NCI-H2227 (cell line): ENCODE data around the gene C12orf56.
"Not testable (repeated sequence)": the region's sequence is repeated elsewhere in the genome, so short reads cannot be mapped to it uniquely, and the experiment has no call there.

Experiments
- DNase-seq: peaks from one replicate; lab custom pipeline; 2025; ENCODE audit not compliant: unreplicated experiment; lab: John Stamatoyannopoulos, UW

Gene C12orf56

DNA sequence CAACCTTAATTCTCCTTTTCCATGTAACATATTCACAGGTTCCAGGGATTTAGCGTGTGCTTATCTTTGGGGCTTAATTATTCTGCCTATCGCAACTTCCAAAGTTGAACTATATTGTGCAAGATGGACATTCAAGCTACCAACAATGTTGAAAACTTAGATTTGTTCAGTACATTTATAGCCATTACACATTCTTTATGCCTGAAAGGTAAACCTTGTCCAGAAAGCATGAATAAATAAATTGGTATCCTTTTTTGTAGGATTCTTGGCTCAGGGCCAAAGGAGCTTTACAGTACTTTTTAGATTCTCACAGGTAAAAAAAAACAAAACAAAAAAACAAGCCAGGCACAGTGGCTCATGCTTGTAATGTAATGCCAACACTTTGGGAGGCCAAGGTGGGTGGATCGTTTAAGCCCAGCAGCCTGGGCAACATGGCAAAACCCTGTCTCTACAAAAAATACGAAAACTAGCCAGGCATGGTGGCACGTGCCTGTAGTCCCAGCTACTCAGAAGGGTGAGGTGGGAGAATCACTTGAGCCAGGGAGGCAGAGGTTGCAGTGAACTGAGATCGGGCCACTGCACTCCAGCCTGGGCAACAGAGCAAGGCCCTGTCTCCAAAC lies 3.3 kb downstream of the C12orf56 start:
- no peak for DNase-seq

DNA sequence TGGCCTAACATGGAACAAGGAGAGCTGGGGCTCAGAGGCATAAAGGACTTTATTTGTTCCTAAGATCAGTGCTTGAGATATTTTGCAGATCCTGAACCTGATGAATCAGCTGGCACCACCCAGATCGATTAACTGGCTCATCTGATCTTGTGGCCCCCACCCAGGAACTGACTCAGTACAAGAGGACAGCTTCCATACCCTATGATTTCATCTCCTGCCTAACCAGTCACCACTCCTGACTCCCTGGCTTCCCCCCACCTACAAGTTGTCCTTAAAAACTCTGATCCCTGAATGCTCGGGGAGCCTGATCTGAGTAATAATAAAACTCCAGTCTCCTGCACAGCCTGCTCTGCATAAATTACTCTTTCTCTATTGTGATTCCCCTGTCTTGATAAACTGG lies 5.1 kb downstream of the C12orf56 start:
- DNase-seq = no peak

DNA sequence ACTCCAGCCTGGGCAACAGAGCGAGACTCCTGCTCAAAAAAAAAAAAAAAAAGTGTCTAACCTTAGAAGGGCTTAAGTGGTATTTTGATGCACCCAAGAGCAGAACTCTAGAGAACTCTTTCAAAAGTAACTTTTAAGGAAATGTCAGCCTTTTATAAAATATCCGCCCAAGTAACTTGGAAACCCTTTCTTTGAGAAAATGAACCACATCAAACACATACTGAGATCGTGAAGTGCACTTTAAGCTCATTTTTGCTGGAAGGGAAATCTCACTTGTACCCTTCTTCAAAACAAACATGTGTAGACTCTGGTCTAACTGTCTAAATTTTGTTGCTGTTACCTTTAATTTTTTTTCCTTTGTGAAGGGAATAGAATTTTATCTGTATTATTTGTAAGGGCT lies 5.5 kb downstream of the C12orf56 start:
- DNase-seq = no peak

DNA sequence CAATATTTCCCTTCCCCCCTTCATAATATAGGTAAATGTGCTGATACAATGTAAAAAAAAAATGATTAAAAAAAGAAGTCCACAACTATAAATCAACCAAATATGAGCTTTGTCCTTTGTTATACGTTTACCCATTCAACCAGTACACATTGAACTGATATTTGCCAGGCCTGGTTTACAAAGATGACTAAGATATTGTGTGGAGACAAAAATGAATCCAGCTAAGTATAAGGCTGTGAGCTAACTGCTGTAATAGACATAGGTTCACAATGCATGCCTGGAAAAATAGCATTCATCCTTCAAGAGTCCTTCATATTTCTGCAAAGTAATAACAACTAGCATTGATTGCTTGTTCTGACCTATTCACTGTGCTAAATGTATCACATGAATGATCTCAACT lies 6.9 kb downstream of the C12orf56 start:
- no peak for DNase-seq

DNA sequence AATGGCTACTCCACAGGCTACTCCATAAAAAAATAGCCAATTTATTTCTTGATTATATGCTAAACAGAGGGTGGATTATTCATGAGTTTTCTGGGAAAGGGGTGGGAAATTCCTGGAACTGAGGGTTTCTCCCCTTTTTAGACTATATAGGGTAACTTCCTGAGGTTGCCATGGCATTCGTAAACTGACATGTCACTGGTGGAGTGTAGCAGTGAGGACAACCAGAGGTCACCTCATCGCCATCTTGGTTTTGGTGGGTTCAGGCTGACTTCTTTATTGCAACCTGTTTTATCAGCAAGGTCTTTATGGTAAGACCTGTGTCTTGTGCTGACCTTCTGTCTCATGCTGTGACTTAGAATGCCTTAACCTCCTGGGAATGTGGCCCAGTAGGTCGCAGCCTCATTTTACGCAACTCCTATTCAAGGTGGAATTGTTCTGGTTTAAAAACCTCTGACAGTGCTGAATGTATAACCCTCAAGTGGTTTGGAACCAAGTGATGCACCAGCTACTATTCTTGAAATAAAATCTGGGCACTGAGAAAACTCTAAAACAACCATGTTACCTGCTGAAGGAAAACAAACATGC lies 27.7 kb downstream of the C12orf56 start:
- no peak for DNase-seq

DNA sequence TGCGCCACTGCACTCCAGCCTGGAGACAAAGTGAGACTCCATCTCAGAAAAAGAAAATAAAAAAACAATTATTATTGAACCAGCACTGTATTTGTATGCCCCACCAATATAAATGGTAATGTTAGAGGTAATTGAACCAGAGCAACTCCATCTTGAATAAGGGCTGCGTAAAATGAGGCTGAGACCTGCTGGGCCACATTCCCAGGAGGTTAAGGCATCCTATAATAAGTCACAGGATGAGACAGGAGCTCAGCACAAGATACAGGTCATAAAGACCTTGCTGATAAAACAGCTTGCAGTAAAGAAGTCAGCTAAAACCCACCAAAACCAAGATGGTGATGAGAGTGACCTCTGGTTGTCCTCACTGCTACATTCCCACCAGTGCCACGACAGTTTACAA lies 29.4 kb downstream of the C12orf56 start:
- not testable (repeated sequence) for DNase-seq

DNA sequence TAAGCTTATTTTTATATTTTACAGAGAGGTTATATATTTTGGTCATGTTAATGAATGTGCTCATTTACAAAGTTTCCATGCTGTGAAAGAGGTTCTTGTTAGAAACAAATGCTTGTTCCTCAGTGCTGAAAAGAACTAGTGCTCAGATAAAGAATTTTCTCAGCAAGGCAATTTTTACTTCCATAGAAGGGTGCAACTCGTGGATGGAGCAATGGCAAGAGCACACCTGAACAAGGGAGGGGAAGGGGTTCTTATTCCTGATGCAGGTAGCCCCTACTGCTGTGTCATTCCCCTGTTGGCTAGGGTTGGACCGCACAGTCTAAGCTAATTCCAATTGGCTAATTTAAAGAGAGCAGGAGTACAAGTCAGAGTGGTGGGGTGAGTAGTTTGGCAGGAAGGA lies 34.3 kb downstream of the C12orf56 start:
- DNase-seq = not testable (repeated sequence)

DNA sequence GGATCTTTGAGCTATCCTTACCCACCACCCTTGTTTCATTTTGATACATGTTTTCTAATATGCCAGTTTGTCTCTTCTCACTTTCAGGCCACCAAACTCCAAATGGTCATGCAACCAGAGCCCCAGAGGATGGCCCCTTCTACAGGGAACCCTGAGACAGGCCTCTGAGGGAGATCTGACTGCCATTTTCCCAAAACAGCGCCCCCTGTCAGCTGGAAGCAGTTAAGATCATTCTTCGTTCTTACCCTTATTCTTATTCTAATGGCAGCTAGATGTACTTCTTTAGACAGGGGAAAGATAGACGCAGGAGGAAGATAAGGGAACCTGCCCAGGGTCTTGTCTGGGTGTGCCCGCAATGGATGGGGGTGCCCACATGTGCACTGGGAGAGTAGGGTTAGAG lies 38.4 kb downstream of the C12orf56 start:
- no peak for DNase-seq

DNA sequence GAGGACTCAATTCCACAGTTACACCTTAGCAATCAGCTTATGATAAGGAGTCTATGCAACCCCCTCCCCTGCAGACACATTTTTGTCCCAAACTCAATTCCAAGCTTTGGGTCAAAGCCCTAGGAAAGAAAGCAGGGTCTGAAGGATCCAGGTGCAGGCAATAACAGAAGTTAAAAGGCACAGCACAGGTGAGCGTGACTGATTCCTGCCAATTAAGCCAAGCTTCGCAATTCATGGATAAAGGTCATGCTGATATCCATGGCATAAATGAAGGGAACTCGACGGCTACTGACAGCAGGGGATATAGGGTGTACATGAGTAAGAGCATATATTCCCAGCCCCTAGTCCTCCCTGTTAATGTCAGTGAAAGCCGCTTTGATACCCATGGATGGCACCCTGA lies 39.3 kb downstream of the C12orf56 start:
- DNase-seq = no peak

DNA sequence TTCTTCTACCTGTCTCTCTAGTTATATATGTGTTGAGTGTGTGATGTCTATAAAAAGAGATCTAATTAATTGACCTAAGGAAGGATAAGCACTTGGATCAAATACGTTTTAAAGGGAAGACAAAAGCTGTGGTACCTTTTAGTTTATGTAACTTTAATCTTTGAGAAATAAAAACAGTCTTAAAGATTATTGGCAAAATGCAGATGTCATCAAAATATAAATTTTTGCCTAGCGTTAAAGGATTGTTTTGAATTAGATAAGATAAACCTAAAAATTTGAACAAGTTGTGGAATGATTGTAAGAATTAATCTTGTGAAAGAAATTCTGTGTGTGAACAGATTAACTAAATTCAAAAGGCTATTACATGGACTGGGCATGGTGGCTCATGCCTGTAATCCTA lies 42.9 kb downstream of the C12orf56 start:
- DNase-seq = no peak

DNA sequence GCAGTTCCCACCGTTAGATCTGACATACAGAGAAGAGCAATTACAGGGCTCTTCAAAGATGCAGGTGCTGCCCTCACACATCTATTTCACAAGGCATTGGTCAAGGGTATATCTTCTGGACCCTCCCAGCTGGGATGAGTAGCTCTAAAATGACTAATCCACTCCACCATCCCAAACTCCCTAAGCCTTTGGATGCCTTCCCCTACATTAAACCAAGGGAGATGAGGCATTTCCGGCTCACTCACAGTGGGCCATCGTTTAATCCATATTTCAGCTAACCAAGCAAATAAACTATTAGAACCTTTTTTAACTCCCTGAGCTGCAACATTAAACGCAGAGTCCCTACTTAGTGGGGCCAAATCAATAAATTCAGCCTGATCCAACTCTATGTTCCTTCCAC lies 45.9 kb downstream of the C12orf56 start:
- DNase-seq = not testable (repeated sequence)

DNA sequence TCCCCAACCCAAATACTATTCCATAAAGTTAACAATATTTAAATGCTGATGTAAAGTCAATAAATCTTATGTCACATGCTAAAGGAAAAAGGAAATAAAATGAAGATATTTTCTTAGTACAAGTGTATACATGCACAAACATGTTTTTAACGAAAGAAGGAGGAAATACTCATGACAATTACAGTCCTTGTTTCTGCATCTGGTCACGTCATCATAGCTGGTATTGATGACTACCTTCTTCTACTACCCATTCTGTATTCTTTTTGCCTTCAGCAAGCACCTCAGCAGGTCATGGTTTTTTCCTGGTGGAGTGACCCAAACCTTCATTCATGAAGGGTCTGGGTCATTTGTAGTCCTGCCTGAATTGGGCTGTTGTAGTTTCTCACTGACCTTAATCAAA lies 50.0 kb downstream of the C12orf56 start:
- not testable (repeated sequence) for DNase-seq

DNA sequence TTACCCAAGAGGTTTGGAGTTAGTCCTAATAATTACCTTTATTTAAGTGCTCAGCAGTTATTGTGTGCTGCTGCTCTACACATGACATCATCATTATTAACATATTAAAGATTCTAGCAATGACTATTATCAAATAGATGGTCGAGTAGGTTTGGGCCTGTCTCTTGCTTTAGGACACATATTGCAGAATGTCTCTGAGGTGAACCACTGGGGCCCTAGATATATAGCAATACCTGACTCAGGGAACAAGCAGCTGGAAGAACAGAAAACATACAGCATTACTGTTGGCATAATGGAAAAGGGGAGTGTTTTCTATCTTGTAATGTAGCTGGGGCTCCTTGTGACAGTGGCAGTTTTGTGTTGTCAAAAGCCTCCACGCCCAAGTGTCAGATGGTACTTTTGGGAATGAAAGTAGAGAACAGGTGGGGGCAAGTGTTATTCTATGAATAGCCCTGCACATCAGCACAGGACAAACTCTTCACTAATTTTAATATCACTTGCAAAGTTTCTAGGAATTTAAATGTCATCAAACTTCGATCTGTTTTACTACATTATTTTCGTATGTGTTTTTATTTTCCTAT lies 54.6 kb downstream of the C12orf56 start:
- no peak for DNase-seq

DNA sequence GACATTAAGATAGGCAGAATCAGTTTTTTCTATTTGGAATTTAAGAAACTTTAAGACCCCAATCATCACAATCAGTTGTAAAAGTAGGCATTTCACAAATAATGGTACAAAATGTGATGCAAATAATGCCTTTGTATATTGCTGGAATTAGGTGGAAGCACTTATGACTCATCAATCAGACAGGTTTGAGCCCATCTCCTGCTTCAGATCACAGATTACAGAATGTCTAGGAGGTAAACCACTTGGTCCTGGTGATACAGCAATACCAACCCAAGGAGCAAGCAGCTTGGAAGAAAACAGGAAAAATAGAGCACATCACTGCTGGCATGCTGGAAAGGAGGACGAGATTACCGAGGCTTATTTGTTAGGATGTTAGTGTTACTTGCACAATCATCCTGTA lies 57.6 kb downstream of the C12orf56 start:
- no peak for DNase-seq

DNA sequence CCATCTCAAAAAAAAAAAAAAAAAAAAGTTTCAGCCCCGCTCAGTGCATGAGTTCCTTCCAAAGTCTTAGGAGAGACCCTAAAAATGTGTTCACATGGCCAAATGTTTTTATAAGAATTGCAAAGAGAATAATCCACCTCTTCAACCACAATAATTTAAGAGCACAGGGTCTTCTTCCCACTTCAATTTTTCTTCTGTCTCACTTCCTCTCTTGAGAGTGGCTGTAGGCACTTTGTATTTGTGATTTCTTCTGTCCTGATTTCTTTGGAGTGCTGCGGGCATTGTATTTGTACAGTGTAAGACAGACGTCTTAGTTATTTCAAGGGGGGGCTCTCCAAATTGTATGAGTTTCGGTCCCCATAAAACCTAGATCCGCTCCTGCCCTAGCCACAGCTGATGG lies 58.3 kb downstream of the C12orf56 start:
- DNase-seq = no peak

DNA sequence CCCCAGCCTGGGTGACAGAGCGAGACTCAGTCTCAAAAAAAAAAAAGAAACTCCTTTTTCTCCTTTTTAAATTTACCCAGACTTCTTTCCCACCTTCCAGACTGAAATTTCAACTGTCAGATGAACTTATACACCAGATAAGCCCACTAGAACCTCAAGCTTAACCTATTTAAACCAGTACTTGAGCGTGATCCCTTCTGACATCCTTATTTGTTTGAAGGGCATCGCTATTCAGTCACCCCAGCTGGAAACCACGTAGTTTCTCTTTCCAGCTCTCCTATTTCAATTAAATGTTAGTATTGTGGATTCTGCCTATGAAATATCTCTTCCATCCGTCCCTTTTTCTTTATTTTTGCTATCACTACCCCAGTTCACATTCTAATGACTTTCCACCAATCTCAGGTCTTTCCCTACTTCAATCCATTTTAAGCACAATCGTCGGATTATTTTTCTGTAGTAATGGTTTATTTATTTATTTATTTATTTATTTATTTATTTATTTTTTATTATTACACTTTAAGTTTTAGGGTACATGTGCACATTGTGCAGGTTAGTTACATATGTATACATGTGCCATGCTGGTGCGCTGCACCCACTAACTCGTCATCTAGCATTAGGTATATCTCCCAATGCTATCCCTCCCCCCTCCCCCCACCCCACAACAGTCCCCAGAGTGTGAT lies 61.4 kb downstream of the C12orf56 start:
- peak; percentile 5 for DNase-seq

DNA sequence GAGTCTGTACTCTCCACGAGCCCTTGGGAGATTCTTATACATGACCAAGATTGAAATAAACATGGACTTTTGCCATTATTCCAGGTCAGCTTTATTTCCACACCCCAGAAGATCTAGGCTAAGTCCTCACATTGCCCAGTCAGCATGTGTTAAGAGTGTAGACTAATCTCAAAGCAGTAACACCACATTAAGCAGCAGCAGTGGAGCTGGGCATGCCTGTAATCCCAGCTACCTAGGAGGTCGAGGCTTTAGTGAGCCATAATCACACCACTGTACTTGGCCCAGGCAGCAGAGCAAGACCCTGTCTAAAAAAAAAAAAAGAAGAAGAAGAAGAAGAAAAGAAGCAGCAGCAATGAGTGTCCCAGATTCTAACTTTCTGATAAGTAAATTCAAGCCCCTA lies 65.5 kb downstream of the C12orf56 start:
- DNase-seq = no peak

DNA sequence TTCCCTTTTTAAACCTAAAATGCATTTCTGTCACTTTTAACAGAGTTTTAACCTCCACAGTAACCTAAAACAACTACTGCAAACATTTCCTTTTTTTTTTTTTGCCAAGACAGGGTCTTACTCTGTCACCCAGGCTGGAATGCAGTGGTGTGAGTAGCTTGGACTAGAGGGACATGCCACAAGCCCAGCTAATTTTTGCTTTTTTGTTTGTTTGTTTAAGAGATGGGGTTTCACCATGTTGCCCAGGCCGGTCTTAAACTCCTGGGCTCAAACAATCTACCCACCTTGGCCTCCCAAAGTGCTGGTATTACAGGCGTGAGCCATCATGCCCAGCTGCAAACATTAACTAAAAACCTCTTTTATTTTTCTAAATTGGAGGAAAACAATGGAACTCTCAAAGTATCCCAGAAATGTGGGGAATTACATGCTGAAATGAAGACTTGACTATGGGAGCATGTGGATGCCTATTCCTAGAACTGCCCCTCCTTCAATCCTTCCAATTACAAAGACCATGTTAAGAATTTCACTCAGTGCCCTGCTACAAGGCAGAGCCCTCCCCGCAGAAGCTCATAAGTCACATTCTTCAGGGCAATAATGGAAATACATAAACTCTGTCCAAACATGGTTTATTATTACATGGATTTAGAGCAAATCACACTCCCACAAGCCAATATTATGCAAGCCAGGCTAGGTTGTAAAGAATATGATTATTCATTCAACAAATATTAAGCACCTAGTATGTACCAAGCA lies 66.9 kb downstream of the C12orf56 start:
- no peak for DNase-seq

DNA sequence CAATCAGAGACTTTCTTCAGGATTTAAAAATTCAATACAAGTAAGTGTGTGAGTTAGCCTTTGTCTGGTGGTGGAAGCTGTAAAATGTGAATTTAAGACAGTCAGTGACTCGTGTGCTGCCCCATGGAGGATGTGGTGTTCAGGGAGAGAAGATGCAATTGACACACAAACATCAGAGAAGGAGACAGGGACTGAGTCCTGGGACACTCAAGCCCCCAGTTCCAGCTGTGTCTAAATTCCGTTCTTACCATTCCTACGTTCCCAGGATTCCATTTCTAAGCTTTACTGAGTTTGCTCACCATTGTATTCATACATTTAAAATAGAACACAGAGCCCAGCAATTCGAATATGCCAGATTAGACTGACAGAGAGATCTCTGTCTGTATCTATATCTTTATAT lies 67.6 kb downstream of the C12orf56 start:
- no peak for DNase-seq

DNA sequence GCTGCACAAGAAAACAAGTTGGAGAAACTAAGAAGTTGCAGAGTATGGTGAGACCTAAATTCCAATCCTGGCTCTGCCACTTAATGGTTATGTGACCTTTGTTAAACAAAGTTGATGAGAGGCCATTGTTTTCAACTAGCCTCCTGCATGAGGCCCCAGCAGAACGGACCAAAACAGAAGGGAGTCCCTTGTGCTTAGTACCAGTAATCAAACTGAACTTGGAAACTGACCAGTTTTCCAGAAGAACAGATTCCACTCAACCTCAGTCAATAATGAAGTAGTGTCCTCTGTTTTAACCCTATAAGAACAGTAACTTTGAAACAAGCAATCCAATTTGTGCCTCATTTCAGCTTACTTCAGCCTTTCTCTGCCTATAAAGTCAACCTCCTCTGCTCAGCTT lies 69.9 kb downstream of the C12orf56 start:
- no peak for DNase-seq

DNA sequence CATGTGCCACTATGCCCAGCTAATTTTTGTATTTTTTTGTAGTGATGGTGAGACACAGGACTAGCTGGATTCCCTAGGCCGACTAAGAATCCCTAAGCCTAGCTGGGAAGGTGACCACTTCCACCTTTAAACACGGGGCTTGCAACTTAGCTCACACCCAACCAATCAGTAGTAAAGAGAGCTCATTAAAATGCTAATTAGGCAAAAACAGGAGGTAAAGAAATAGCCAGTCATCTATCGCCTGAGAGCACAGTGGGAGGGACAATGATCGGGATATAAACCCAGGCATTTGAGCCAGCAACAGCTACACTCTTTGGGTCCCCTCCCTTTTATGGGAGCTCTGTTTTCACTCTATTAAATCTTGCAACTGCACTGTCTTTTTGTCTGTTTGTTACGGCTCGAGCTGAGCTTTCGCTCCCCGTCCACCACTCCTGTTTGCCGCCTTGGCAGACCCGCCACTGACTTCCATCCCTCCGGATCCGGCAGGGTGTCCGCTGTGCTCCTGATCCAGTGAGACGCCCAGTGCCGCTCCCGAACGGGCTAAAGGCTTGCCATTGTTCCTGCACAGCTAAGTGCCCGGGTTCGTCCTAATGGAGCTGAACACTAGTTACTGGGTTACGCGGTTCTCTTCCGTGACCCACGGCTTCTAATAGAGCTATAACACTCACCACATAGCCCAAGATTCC lies 70.9 kb downstream of the C12orf56 start:
- not testable (repeated sequence) for DNase-seq
